AG04449 (cell line): ENCODE results near the gene SLC47A1.

Experiments
- CTCF ChIA-PET: fragments of 350-600 bp; formaldehyde crosslinking; extraction: SDS; loops from one replicate; lab custom pipeline; 2021; ENCODE audit warnings: antibody characterized with exemption; lab: Yijun Ruan, JAX
- POLR2A ChIA-PET: fragments of 400-600, 350-600 bp; formaldehyde crosslinking; extraction: SDS; loops from one replicate; lab custom pipeline; 2020; ENCODE audit warnings: antibody characterized with exemption, inconsistent platforms; lab: Yijun Ruan, JAX
- DNase-seq: peaks from one replicate; pipeline ENCODE4 v3.0.0-alpha.2; 2010; ENCODE audit warnings: low read depth, low spot score
- H3K4me3 ChIP-seq: 2 replicates; pipeline ENCODE4 v1.5.1; 2011; ENCODE audit warnings: low read depth, mild to moderate bottlenecking, control low read depth, low read length
- TF ChIP-seq, protein P1 (sequence below): IDR thresholded peaks from one replicate; pipeline ENCODE4 v1.5.1; 2011; ENCODE audit warnings: mild to moderate bottlenecking, moderate library complexity, low read length, control low read depth, inconsistent platforms; ENCODE audit not compliant: insufficient read depth; ENCODE audit errors: missing control alignments

The SLC47A1 gene

GRCh38 chr17:19542247-19542646 is 8.6 kb downstream of the SLC47A1 start:
- no peak for DNase-seq
- ChIA-PET CTCF (no interaction called here), POLR2A (no interaction called here)
- TF ChIP-seq, protein P1, sequence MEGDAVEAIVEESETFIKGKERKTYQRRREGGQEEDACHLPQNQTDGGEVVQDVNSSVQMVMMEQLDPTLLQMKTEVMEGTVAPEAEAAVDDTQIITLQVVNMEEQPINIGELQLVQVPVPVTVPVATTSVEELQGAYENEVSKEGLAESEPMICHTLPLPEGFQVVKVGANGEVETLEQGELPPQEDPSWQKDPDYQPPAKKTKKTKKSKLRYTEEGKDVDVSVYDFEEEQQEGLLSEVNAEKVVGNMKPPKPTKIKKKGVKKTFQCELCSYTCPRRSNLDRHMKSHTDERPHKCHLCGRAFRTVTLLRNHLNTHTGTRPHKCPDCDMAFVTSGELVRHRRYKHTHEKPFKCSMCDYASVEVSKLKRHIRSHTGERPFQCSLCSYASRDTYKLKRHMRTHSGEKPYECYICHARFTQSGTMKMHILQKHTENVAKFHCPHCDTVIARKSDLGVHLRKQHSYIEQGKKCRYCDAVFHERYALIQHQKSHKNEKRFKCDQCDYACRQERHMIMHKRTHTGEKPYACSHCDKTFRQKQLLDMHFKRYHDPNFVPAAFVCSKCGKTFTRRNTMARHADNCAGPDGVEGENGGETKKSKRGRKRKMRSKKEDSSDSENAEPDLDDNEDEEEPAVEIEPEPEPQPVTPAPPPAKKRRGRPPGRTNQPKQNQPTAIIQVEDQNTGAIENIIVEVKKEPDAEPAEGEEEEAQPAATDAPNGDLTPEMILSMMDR, result no peak
- H3K4me3 ChIP-seq, result no peak overlapping the region

- no peak overlapping the region for H3K4me3 ChIP-seq
- TF ChIP-seq, protein P1, result no peak
- no peak for DNase-seq
- ChIA-PET CTCF (interaction anchor here (1.0 kb wide), 1 partner anchor 223 kb away, joined by 3 read pairs; no protein-coding TSS in a partner anchor), POLR2A (no interaction called here)
These were observed 10.7 kb downstream of the SLC47A1 start for GRCh38 chr17:19544366-19544765.

- no peak for DNase-seq
- ChIA-PET CTCF (interaction anchor here (0.6 to 1.0 kb wide), 2 partner anchors 216 to 220 kb away, joined by 3 read pairs; no protein-coding TSS in a partner anchor), POLR2A (no interaction called here)
- TF ChIP-seq, protein P1, result no peak
- H3K4me3 ChIP-seq, result no peak overlapping the region
These were observed 12.8 kb downstream of the SLC47A1 start for GRCh38 chr17:19546289-19547065.

DNA sequence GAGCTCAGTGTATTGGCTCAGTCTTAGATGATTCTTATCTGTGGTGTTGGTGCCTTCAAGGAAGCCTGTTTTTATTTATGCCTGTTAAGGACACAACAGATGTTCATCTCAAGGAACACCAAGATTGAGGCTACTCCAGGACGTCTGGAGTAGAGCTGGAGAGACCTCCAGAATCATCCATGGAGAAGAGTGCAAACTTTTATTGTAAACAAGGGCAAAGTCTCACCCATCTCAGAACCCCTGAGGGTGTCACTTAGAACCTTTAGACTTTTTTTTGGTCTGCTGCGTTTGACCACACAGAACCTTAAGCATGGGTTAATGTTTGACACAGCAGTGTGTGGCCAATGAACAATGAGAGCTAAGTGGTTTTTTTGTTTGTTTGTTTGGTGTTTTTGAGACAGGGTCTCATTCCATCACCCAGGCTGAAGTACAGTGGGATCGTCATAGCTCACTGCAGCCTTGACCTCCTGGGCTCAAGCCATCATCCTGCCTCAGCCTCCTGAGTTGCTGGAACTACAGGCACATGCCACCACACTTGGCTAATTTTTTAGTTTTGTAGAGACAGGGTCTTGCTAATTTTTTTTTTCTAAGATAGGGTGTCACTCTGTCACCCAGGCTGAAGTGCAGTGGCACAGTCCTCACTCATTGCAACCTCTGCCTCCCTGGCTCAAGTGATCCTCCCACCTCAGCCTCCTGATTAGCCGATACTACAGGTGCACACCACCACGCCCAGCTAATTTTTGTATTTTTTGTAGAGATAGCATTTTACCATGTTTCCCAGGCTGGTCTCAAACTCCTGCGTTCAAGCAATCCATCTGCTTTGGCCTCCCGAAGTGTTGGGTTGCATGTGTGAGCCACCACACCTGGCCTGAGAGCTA is 16.3 kb downstream of the SLC47A1 start:
- DNase-seq, result no peak
- no peak overlapping the region for H3K4me3 ChIP-seq
- TF ChIP-seq, protein P1, result no peak
- ChIA-PET POLR2A (no interaction called here), CTCF (interaction anchor here (1.1 kb wide), 1 partner anchor 16 kb away, joined by 3 read pairs; no protein-coding TSS in a partner anchor)

DNA sequence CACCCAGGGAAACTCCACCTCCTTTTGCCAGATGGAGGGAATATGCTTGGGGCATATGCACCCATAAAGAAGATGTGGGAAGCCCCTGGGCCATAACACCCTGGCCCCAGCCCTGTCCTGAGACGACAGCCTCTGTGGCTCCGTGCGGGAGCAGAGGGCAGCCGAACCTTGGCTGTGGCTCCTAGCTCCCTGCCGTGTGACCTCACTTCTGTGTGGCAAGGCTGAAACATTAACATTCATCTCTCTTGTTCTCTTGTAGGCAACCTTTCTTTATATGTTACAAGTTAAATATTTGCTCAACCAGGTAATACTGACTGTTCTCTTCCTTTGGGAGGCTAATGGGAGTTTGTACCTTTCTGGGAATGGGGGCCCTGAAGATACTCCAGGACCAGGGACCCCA is 17.5 kb downstream of the SLC47A1 start:
- POLR2A ChIA-PET, result no interaction called here
- H3K4me3 ChIP-seq, result no peak overlapping the region
- DNase-seq, result no peak
- CTCF ChIA-PET, result interaction anchor here (1.4 kb wide), 1 partner anchor 13 kb away, joined by 3 read pairs; no protein-coding TSS in a partner anchor
- TF ChIP-seq, protein P1, result no peak
